ENCODE results near the gene LAMC1.

DNA sequence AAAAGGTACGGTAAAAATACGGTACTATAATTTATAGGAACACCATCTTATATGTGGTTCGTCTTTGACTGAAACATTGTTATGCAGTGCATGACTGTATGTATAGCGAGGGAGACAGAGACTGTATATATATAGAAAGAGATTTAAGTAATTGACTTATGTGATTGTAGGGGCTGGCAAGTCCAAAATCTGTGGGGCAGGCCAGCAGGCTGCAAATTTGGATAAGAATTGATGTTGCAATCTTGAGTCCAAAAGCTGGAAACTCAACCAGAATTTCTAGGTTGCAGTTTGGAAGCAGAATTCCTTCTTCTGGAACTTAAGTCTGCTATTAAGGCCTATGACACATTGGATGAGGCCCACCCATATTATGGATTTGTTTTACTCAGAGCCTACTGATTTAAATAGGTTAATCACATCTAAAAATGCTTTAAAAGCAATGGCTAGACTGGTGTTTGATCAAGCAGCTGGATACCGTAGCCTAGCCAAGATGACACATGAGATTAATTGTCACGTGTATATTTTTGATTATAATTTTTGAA, 42.0 kb downstream of the LAMC1 start:
- no peak for TF ChIP-seq CTCF (IDR thresholded peaks at IDR 0.05)
- no peak for TF ChIP-seq POLR2A (IDR thresholded peaks at IDR 0.05)

All from tibial nerve (tissue), 3 donors.